ENCODE measurements around the gene ARID5B.

Gene ARID5B

GRCh38 chr10:62048919-62049623 is 147.6 kb downstream of the ARID5B start (continued):
- TF ChIP-seq ZNF184 (tag by site-specific recombination; IDR thresholded peaks at IDR 0.05) (no peak), ZNF555 (tag by site-specific recombination; conservative IDR thresholded peaks at IDR 0.05) (no peak), BCL11A (tag by site-specific recombination; IDR thresholded peaks at IDR 0.05; ENCODE audit: low read depth) (no peak), HOXD13 (CRISPR knock-in tag; IDR thresholded peaks at IDR 0.05; ENCODE audit: borderline replicate concordance) (peak; percentile 15; the same call in 1 of the 2 replicates), MYNN (tag by site-specific recombination; IDR thresholded peaks at IDR 0.05; ENCODE audit: borderline replicate concordance) (peak; percentile 83), ZNF510 (tag by site-specific recombination; IDR thresholded peaks at IDR 0.05; ENCODE audit: insufficient replicate concordance) (no peak), ZNF148 (tag by site-specific recombination; IDR thresholded peaks at IDR 0.05; ENCODE audit: borderline replicate concordance) (no peak), ZNF302 (tag by site-specific recombination; IDR thresholded peaks at IDR 0.05; ENCODE audit: low read depth) (no peak), SALL2 (tag by site-specific recombination; IDR thresholded peaks at IDR 0.05; ENCODE audit: borderline replicate concordance) (no peak), ATF2 (tag by site-specific recombination; IDR thresholded peaks at IDR 0.05; ENCODE audit: low read depth) (peak; percentile 6; the same call in 1 of the 2 replicates), HOXC10 (CRISPR knock-in tag; IDR thresholded peaks at IDR 0.05) (no peak), ZNF692 (tag by site-specific recombination; IDR thresholded peaks at IDR 0.05) (peak; percentile 71; the same call in 1 of the 2 replicates), ZNF529 (tag by site-specific recombination; IDR thresholded peaks at IDR 0.05; ENCODE audit: insufficient replicate concordance) (no peak), SCRT1 (tag by site-specific recombination; IDR thresholded peaks at IDR 0.05; ENCODE audit: borderline replicate concordance) (no peak), PRDM4 (tag by site-specific recombination; IDR thresholded peaks at IDR 0.05) (peak; percentile 55; the same call in 1 of the 2 replicates), ZNF830 (tag by site-specific recombination; IDR thresholded peaks at IDR 0.05; ENCODE audit: low read depth) (no peak), ZNF670 (tag by site-specific recombination; IDR thresholded peaks at IDR 0.05; ENCODE audit: low read depth) (no peak), ZNF544 (tag by site-specific recombination; IDR thresholded peaks at IDR 0.05) (no peak), ZNF433 (tag by site-specific recombination; IDR thresholded peaks at IDR 0.05; ENCODE audit: low read depth) (no peak), ZSCAN23 (tag by site-specific recombination; IDR thresholded peaks at IDR 0.05) (0 out of 2 replicates have a peak, but pooled peaks have one; percentile 16), ZNF610 (tag by site-specific recombination; IDR thresholded peaks at IDR 0.05; ENCODE audit: borderline replicate concordance) (peak; percentile 47; the same call in 1 of the 2 replicates), ZNF777 (tag by site-specific recombination; IDR thresholded peaks at IDR 0.05; ENCODE audit: borderline replicate concordance) (no peak), ZFP3 (tag by site-specific recombination; IDR thresholded peaks at IDR 0.05; ENCODE audit: low read depth) (no peak), ZNF76 (tag by site-specific recombination; IDR thresholded peaks at IDR 0.05; ENCODE audit: borderline replicate concordance, low read depth) (no peak; the same call in 1 of the 2 replicates), ZNF530 (tag by site-specific recombination; IDR thresholded peaks at IDR 0.05; ENCODE audit: low read depth) (no peak)
- TF ChIP-seq, protein P1, sequence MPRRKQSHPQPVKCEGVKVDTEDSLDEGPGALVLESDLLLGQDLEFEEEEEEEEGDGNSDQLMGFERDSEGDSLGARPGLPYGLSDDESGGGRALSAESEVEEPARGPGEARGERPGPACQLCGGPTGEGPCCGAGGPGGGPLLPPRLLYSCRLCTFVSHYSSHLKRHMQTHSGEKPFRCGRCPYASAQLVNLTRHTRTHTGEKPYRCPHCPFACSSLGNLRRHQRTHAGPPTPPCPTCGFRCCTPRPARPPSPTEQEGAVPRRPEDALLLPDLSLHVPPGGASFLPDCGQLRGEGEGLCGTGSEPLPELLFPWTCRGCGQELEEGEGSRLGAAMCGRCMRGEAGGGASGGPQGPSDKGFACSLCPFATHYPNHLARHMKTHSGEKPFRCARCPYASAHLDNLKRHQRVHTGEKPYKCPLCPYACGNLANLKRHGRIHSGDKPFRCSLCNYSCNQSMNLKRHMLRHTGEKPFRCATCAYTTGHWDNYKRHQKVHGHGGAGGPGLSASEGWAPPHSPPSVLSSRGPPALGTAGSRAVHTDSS (tag by site-specific recombination; IDR thresholded peaks at IDR 0.05), result no peak
- TF ChIP-seq, protein P2, sequence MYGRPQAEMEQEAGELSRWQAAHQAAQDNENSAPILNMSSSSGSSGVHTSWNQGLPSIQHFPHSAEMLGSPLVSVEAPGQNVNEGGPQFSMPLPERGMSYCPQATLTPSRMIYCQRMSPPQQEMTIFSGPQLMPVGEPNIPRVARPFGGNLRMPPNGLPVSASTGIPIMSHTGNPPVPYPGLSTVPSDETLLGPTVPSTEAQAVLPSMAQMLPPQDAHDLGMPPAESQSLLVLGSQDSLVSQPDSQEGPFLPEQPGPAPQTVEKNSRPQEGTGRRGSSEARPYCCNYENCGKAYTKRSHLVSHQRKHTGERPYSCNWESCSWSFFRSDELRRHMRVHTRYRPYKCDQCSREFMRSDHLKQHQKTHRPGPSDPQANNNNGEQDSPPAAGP (tag by site-specific recombination; IDR thresholded peaks at IDR 0.05), result peak; percentile 81
- TF ChIP-seq, protein P3, sequence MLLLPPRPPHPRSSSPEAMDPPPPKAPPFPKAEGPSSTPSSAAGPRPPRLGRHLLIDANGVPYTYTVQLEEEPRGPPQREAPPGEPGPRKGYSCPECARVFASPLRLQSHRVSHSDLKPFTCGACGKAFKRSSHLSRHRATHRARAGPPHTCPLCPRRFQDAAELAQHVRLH (tag by site-specific recombination; IDR thresholded peaks at IDR 0.05), result no peak

All from HEK293 (cell line).